Activated naive CD8-positive, alpha-beta T cell treated with anti-CD3 and anti-CD28 coated beads, Interleukin-2, amount 50 U/mL, for 16 hours (primary cell): ENCODE results near the gene PPM1K.
"Not testable (repeated sequence)": the region's sequence is repeated elsewhere in the genome, so short reads cannot be mapped to it uniquely, and the experiment has no call there.

Experiments used
- DNase-seq: peaks from one replicate; pipeline ENCODE4 v3.0.0-alpha.2; 2020; ENCODE audit warnings: low read depth, low spot score

Gene PPM1K

DNA sequence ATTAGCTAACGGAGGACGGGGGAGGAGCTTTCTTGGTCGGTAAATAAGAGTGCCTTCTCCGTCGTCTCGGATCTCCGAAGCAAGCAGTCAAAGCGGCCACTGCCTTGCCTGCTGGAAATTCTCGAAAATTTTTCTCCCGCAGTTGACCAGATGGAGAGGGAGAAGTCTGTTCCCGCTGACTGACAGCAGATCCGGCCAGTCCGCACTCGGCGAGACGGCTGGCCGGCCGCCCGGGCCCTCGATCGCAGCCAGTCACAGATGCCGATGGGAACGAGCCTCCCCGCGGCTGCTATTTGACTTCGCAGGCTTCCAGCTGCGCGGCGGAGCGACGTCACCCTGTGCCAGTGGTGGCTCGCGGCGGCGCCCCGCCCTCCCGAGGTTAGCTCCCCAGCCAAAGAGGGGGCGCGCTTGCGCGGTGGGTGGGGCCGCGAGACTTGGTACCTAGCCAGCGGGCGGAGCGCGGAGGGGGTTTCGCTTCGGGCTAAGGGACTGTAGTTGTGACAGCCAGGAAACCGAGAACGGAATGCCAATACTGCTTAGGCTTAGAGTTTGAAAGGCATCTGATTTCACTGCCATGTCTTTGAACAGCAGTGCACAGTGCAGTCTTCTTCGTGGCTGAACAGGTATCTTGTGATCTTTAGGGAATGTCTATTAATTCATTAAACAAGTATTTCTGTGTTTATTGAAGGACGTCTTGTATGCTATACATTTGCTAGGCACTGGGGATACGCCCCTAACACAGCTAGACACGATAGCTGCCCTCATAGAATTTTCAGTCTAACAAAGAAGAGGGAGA is at the start of gene PPM1K:
Gene PPM1K (minus strand): TSS at position 123 of the 796 bp plus-strand sequence. CDS start 5,978 bp downstream, outside the sequence.
- DNase-seq = peak; percentile 95

DNA sequence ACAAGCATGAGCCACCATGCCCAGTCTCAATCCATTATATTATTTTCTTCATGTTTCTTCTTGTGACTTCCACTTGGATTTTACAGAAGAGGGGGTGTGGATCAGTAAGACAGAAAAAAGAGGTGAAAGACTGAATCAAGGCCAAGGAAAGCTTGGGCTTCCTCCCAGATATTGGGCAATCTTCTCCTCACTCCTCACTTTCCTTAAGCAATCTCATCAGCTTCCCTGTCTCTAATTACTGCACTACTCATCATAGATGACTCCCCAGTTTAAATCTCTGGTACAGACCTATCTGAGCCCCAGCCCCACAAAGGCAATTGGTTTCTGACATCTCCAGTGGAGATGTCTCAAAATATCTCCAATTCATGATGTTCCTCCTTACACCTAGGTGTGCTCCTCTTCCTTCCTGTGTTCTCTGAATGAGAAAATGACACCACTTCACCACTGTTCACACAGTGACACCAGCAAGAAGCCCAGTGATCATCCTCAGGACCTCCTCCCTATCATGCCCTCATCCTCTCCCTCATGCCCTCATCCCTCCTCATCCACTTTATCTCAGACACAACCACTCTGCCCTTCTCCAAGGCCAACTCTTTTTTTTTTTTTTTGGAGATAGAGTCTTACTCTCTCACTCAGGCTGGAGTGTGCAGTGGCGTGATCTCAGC is 49.5 kb upstream of the PPM1K start:
- no peak for DNase-seq

DNA sequence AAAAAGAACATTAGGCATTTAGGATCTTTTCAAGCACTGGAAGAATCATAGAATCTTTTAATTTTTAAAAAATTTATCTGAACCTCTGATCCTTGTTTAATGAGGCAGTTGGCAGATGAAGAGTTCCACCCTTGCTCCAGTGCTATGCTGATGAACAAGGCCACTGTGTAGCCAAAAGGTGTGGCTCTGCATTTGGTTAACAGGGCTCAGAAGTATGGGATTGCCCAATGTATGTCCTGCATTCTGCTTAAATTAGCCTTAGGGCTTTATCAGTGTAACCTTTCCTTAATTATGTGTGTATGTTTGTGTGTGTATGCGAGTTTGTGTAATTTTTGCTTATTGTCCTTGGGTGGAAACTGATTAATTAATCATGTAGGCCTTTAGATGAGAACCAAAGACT is 43.3 kb upstream of the PPM1K start:
- no peak for DNase-seq

DNA sequence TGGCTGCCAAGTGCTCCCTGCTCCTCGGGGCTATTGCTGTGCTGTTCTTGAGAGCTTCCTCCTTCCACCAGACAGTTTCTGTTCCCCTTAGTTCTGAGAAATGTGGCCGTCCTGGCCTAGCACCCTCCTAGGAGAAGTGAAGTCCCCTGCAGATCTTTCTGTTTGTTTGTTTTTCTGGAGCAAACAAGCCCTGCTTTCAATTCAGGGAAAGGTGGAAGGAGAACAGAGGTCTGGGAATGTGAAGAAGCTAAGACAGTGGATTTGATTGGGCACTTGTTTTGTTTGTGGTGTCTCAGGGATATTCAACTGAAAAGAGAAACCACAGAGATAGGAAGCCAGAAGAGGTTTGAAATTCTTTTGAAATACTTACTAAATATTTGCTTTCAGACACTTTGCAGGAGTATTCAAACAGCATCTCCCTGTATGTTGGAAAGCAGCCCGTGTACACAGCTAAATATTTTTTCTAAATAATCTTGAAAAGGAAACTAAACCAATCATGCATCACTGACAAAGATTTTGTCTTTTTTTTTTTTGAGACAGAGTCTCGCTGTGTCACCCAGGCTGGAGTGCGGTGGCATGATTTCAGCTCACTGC is 36.5 kb upstream of the PPM1K start:
- no peak for DNase-seq

DNA sequence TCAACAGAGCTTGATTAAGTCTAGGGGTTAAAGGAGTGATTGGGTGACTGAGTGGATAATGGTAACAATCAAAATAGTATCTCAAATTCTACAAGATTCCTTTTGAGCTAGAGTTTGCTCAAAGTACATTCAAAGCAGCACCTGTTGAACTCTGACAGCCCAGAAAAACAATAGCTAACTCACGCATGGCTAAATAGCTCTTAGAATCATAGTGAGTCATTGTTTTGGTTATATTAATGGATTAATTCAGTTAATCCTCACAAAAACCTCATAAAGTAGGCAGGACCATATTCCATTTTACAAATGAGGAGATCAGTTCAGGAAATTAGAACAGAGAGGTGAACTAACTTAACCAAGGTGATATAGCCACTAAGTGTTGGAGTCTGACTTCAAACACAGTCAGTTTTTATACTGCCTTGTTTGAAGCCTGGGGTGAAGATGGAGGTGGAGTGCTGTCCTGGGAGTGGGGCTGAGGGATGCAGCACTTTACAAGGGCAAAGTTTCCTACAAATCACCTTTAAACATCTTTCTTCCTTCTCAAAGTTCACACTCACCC is 35.9 kb upstream of the PPM1K start:
- DNase-seq = no peak

DNA sequence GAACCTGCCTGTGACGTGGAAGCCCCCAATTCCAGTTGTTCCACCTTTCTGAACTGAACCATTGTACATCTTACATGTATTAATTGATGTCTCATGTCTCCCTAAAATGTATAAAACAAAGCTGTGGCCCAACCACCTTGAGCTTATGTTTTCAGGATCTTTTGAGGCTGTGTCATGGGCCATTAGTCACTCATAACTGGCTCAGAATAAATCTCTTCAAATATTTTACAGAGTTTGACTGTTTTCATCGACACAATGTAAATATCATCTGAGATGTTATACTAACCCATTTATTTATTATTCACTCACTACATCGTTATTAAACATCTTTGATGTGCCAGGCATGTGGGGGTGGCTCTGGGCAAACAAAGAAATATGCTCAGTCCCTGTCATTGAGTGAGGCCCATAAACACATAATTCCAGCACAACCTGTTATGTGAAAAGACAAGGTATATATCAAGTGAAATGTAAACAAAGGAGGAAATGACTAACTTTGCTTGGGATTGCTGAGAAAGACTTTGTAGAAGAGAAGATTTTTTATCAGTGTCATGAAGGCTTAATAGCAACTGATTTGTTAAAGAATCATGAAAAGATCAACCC is 34.5 kb upstream of the PPM1K start:
- no peak for DNase-seq

DNA sequence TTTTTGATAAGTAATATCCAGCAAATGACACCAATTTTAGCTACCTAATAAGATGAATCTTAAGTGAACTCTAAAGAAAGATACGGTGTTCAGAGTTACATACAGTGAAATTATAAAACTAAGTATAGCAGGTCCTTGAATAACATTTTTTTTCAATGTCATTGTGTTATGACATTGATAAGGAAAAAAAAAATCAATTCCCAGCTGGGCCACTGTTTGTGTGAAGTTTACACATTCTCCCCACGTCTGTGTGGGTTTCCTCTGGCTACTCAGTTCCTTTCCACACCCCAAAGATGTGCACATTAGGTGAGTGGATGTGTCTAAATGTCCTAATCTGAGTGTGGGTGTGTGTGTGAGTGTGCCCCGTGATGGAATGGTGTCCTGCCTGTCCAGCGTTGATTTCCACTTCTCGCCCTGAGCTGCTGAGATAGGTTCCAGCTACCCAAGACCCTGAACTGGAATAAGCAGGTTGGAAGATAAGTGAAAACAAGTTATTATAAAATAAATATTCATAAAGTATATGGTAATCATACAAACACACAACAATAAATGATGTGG is 31.2 kb upstream of the PPM1K start:
- no peak for DNase-seq

DNA sequence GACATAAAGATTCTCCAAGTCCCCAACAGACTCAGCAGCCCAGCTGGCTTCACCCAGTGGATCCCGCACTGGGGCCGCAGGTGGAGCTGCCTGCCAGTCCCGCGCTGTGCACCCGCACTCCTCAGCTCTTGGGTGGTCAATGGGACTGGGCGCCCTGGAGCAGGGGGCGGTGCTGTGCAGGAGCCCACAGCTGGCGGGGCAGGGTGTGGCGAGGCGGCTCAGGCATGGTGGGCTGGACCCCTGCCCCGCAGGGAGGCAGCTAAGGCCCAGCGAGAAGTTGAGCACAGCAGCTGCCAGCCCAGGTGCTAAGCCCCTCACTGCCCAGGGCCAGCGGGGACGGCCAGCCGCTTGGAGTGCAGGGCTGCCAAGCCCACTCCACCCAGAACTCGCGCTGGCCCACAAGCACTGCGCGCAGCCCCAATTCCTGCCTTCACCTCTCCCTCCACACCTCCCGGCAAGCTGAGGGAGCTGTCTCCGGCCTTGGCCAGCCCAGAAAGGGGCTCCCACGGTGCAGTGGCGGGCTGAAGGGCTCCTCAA is 28.8 kb upstream of the PPM1K start:
- not testable (repeated sequence) for DNase-seq

DNA sequence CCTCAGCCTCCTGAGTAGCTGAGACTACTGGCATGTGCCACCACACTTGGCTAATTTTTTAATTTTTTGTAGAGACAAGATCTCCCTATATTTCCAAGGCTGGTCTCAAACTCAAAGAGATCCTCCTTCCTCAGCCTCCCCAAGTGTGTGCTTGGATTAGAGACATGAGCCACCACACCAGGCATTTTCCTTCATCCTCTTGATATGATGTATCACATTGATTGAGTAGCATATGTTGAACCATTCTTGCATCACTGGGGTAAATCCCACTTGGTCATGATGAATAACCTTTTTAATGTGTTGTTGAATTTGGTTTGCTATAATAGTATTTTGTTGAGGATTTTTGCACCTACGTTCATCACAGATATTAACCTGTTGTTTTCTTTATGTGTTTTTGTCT is 24.2 kb upstream of the PPM1K start:
- no peak for DNase-seq

DNA sequence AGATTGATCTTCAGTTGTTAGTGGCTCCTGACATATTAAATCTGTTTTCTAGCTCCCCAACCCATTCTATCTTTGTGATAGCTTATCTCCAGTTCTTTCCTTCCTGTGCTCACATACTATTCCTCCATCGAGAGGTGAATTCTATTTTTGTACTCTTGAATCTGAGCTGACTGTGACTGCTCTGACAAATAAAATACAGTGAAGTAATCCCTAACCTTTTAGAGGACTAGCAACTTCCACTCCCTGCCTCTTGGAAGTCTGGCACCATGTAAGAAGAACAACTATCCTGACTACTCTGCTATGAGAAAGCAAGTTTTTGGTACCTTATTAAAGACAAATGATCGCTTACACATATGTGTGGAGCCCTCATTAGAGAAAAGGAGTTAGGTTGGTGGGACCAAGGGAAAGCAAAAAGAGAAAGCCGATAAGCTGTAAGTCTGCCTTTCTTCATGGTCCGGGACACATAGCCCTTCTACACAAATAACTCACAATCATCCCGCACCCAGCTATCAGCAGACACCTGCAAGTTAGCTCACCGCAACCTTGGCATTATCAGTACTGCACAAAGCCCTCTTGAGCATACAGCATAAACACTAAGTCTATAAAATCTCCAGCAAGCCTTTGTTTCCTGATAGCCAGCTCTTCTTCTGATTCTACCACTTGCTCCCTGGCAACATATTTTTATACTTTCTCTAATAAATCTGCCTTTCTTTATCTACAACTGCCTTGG is 13.5 kb upstream of the PPM1K start:
- no peak for DNase-seq

DNA sequence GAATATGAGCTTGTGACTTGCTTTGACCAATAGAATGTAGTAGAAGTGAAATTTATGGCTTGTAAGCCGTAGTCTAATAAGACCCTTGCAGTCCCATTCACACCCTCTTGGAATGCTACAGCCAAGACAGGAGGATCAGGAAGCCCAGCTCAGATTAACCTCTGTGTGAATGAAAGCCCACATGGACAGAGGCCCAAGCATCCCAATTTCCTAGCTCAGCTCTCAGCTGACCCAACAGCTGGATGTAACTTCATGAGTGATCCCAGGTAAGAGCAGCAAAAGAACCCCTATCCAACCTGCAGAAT is 12.8 kb upstream of the PPM1K start:
- no peak for DNase-seq

DNA sequence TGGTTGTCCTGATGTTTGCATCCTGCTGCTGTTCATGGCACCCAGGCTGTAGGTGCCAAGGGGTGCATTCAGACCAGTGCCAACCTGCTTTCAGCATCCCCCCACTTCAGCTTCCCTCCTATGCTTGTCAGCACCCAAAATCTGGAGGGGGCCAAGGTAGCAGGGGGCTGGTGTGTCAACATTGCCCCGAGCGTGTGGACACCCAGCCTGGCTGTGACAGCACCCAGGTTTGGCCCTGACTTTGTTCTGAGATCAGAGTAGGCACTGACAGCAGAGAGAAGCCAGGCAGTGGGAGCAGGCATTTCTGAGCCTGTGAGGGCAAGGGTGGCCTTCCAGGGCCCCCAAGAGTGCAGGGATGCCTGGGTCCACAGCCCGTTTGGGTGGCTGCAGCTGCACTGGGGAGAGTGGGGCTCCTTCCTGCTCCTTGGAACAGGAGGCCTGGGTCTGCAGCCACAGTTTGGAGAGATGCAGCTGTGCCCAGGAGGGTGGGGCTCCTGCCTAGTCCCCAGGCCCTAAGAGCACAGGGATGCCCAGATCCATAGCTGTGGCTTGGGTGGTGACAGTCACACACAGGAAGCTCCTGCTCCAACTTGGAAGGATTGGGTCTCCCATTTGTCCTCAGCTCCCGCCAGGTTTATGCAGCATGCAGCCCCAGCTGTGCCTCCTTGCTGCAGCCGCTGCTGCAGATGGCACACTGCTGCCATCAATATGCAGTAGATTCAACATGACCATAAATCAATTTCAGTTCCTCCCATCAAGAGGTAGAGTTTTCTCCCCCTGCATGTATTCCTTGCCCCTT is 12.3 kb upstream of the PPM1K start:
- no peak for DNase-seq

DNA sequence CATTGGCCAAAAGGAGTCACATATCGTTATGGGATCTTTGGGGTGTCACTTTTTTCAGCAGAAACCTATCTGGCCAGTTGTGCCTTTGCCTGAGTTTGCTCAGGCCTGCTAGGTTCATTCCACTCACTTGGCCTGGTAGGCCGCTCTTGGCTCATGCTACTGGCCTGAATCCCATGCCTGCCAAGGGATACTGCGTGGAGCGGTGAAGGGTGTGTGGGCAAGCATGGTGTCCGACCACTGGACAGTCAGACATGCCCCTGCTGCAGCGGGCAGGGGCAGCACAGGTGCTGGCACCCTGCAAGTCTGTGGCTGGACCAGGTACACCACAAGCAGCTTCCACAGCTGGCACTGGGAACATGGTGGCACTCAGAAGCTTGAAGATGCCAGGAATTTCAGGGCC is 11.3 kb upstream of the PPM1K start:
- no peak for DNase-seq

DNA sequence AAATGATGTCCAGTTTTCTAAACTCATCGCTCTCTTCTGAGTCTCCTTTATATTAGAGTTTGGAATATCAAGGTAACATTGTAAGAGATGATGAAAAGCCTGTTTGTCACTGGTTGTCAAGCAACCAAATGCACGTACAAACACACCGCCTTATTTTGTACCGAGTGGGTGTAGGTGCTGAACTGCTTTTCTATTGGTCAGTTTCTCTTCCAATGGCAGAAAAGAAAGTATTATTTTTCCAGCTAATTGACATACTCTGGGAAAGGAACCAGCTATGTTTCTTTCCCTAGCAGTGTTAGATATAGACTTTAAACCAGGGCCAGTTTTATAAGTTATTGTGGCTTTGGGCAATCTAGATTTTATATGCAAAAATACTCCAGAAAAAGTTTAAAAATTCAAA is 6.6 kb upstream of the PPM1K start:
- DNase-seq = no peak

DNA sequence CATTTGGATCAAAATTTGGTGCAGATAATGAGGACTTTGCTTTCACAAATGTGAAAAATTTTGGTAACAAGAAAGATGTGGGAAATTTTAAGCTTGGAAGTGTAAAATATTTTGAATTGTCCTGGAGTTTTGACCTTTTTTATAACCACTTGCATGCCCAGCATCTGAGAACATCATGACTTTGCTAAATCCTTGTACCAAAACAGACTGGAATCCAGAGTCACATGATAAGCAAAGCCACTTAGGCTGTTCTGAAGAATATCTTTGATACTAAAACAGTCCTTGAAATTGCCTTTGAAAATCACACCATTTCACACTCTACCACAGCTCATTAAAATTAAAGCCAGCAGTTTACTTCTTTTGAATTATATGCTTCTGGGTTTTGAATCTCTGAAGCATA is 2.5 kb upstream of the PPM1K start:
- DNase-seq = no peak

DNA sequence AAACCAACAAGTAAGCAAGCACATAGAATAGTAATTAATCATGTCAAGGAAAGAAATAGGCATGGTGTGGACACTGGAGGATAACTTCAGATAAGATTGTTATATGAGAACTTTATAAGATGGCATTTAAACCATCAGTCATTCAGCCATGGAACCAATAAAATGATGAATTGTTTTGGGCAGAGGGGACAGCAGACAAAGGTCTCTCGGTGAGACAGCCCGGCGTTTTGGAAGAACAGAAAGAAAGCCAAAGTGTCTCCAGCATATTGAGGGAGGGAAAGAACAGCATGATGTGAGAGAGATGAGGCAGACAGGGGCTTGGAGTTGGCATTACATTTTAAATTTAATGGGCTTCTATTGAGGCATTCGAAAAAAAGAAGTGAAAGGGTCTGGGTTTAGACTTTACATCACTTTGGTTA is 883 bp upstream of the PPM1K start:
- DNase-seq = no peak

DNA sequence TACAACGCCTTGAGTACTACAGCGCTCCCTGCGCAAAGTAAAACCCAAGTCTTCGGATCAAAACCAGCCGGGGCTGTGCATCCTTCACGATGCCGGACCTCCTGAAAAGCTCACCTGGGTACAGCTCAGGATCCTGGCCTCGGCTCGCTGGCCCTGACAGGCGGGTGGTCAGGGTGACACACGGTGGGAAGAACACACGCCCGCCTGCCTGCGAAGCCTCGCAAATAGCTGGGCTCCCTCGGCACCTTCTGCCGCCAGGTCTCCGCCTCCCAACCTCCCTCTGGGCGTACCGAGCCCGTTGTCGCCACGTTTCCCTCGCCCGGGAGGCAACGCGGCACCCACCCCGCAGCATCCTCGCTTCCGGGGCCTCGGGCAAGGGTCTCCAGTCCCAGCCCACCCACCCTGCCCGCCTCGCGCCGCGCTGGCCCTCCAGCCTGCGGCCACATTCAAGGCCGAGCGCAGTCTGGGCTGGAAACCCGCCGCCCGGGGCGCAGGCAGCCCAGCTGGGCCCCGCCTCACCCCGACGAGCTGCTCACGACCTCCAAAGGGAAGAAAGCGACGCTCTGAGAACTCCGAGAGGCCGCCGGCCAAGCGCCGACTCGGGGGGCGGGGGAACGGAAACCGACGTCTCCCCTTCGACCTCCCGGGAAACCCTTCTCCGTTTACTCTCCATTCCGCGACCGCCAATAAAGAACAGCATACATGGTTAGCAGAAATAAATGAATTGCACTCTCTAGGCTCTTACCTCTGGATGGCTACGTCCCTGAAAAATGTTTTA is 511 bp downstream of the PPM1K start:
- peak; percentile 24 for DNase-seq

DNA sequence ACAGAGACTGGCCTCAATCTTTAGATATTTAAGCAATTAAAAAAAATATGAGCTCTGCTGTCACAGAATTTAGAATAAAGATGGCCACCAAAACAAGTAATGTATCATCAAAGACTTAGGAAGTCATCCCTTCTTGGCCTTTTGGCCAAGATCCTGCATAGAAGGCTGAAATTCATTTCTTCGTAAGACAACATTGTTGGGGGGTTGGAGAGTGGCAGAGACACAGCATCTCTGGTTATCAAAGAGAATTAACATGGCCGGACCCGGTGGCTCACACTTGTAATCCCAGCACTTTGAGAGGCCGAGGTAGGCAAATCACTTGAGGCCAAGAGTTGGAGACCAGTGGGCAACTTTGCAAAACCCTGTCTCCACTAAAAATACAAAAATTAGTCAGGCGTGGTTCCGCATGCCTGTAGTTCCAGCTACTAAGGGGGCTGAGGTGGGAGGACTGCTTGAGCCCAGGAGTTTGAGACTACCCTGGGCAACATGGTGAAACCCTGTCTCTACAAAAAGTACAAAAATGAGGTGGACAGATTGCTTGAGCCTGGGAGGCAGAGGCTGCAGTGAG is 4.0 kb downstream of the PPM1K start:
- DNase-seq = no peak

DNA sequence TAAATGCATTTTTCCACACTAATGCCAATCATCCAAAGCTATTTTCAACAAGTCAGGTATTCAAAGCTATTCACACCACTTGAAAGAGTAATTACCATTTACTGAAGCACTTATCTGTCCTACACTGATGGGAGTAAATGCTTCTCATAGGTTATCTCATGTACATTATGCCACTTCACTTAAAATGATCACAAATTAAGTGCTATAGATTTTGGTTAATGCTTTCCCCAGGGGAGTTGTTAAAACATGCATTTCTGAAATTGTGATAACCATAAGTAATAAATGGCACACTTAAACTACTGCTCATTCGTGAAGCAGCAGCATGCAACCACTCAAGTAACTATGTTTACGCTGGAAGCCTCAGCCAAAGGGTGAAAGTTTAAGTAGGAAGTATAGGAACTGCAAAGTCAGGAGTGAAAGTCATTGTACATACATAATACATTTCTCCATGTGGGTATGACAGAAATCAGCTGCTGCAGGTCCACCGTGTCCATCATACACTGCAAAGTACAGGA is 6.6 kb downstream of the PPM1K start:
- no peak for DNase-seq
